MM.1S (cell line): ENCODE measurements around the gene SERPINB12.

Experiments used
- DNase-seq: peaks from one replicate; pipeline ENCODE4 v3.0.0-alpha.2; 2015
- H2AFZ ChIP-seq: fragments of 300-600 bp; sonication (generic); 2 replicates; pipeline ENCODE4 v1.6.0; 2016; ENCODE audit warnings: antibody characterized with exemption, low read length
- H3F3A ChIP-seq: fragments of 300-600 bp; sonication (generic); 2 replicates; pipeline ENCODE4 v1.6.1; 2016; ENCODE audit warnings: mild to moderate bottlenecking, antibody characterized with exemption, low read length, moderate library complexity, mixed read lengths; ENCODE audit not compliant: insufficient read depth
- H3K27ac ChIP-seq: fragments of 300-600 bp; sonication (generic); 2 replicates; pipeline ENCODE4 v1.5.1; 2016; ENCODE audit warnings: mild to moderate bottlenecking, low read length
- H3K27me3 ChIP-seq: fragments of 300-600 bp; sonication (generic); replicated peaks from 2 replicates; pipeline ENCODE4 v1.6.0; 2016; ENCODE audit warnings: low read length; ENCODE audit not compliant: insufficient read depth
- H3K36me3 ChIP-seq: fragments of 300-600 bp; sonication (generic); replicated peaks from 2 replicates; pipeline ENCODE4 v1.6.1; 2016; ENCODE audit warnings: mild to moderate bottlenecking, low read length, mixed read lengths; ENCODE audit not compliant: insufficient read depth
- H3K4me1 ChIP-seq: fragments of 300-600 bp; sonication (generic); 2 replicates; pipeline ENCODE4 v1.6.1; 2016; ENCODE audit warnings: low read length, mixed read lengths
- H3K4me2 ChIP-seq: fragments of 300-600 bp; sonication (generic); 2 replicates; pipeline ENCODE4 v1.6.0; 2016; ENCODE audit warnings: low read depth, low read length
- H3K4me3 ChIP-seq: fragments of 300-600 bp; sonication (generic); 2 replicates; pipeline ENCODE4 v1.5.1; 2016; ENCODE audit warnings: low read length, mixed read lengths
- H3K79me2 ChIP-seq: fragments of 300-600 bp; sonication (generic); 2 replicates; pipeline ENCODE4 v1.6.1; 2016; ENCODE audit warnings: mixed run types, low read length, mixed read lengths
- H3K9ac ChIP-seq: fragments of 300-600 bp; sonication (generic); 2 replicates; pipeline ENCODE4 v1.6.1; 2016; ENCODE audit warnings: low read length, mixed read lengths
- H3K9me2 ChIP-seq: fragments of 300-600 bp; sonication (generic); replicated peaks from 2 replicates; pipeline ENCODE4 v1.6.1; 2016; ENCODE audit warnings: mild to moderate bottlenecking, low read length, mixed read lengths; ENCODE audit not compliant: insufficient read depth
- H3K9me3 ChIP-seq: fragments of 300-600 bp; sonication (generic); replicated peaks from 2 replicates; pipeline ENCODE4 v1.6.1; 2016; ENCODE audit warnings: mild to moderate bottlenecking, low read length, mixed read lengths; ENCODE audit not compliant: insufficient read depth
- H4K20me1 ChIP-seq: fragments of 300-600 bp; sonication (generic); 2 replicates; pipeline ENCODE4 v1.6.1; 2016; ENCODE audit warnings: mild to moderate bottlenecking, low read length, moderate library complexity, mixed read lengths; ENCODE audit not compliant: insufficient read depth
- EZH2 ChIP-seq: fragments of 300-600 bp; sonication (generic); optimal IDR thresholded peaks from 2 replicates; pipeline ENCODE3; 2017; ENCODE audit warnings: low read depth, mild to moderate bottlenecking, antibody characterized with exemption, low read length, mixed read lengths
- EZH2phosphoT487 ChIP-seq: fragments of 300-600 bp; sonication (generic); IDR thresholded peaks from 2 replicates; pipeline ENCODE4 v1.6.1; 2018; ENCODE audit warnings: antibody characterized with exemption, low read length
- TF ChIP-seq, protein P1 (sequence below): fragments of 300-600 bp; sonication (generic); IDR thresholded peaks from 2 replicates; pipeline ENCODE4 v1.5.1; 2016; ENCODE audit warnings: antibody characterized with exemption, low read length, mixed read lengths

SERPINB12 gene

DNA sequence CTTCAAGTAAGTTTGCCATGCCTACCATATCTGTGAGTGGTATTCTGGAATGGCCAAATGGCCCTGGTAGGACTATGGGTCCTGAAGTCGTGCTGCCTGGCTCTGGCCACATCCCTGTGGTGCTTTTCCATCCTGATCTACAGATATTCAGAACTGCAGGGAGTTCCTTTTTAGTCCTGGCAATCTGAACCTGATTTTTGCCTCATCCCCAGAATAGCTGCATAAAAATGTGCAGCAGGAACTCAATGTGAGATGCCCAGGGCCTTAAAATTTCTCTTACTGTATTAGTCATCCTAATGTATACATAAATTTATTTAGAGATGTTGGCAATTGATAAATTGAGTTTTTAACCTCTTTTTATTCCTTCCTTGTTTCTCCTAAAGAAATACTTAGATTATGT, 50.3 kb downstream of the SERPINB12 start:
- Histone ChIP-seq H3K4me3 (no peak overlapping the region), H4K20me1 (no peaks in the 10 kb centered on the region), H3K9me2 (no peaks in the 10 kb centered on the region), H3K9me3 (no peaks in the 10 kb centered on the region), H3K27ac (no peak overlapping the region), H3K4me2 (no peak overlapping the region), H3F3A (no peaks in the 10 kb centered on the region), H2AFZ (no peak overlapping the region), H3K79me2 (no peaks in the 10 kb centered on the region), H3K27me3 (no peaks in the 10 kb centered on the region), H3K36me3 (no peaks in the 10 kb centered on the region), H3K9ac (no peak overlapping the region), H3K4me1 (no peaks in the 10 kb centered on the region)
- DNase-seq = no peak
- TF ChIP-seq EZH2phosphoT487 (no peak), EZH2 (no peak)
- TF ChIP-seq, protein P1, sequence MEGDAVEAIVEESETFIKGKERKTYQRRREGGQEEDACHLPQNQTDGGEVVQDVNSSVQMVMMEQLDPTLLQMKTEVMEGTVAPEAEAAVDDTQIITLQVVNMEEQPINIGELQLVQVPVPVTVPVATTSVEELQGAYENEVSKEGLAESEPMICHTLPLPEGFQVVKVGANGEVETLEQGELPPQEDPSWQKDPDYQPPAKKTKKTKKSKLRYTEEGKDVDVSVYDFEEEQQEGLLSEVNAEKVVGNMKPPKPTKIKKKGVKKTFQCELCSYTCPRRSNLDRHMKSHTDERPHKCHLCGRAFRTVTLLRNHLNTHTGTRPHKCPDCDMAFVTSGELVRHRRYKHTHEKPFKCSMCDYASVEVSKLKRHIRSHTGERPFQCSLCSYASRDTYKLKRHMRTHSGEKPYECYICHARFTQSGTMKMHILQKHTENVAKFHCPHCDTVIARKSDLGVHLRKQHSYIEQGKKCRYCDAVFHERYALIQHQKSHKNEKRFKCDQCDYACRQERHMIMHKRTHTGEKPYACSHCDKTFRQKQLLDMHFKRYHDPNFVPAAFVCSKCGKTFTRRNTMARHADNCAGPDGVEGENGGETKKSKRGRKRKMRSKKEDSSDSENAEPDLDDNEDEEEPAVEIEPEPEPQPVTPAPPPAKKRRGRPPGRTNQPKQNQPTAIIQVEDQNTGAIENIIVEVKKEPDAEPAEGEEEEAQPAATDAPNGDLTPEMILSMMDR = no peak

DNA sequence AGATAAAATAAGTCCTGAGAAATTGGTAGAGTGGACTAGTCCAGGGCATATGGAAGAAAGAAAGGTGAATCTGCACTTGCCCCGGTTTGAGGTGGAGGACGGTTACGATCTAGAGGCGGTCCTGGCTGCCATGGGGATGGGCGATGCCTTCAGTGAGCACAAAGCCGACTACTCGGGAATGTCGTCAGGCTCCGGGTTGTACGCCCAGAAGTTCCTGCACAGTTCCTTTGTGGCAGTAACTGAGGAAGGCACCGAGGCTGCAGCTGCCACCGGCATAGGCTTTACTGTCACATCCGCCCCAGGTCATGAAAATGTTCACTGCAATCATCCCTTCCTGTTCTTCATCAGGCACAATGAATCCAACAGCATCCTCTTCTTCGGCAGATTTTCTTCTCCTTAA, 54.8 kb downstream of the SERPINB12 start:
- Histone ChIP-seq H4K20me1 (no peaks in the 10 kb centered on the region), H3K27me3 (no peaks in the 10 kb centered on the region), H3K9me2 (no peaks in the 10 kb centered on the region), H3K4me2 (no peak overlapping the region), H3K79me2 (no peaks in the 10 kb centered on the region), H3K4me3 (no peak overlapping the region), H3K36me3 (no peaks in the 10 kb centered on the region), H3K27ac (no peak overlapping the region), H3K9me3 (no peaks in the 10 kb centered on the region), H3F3A (no peaks in the 10 kb centered on the region), H2AFZ (no peak overlapping the region), H3K4me1 (no peaks in the 10 kb centered on the region), H3K9ac (no peak overlapping the region)
- no peak for DNase-seq
- TF ChIP-seq, protein P1 = no peak
- no peak for TF ChIP-seq EZH2phosphoT487

DNA sequence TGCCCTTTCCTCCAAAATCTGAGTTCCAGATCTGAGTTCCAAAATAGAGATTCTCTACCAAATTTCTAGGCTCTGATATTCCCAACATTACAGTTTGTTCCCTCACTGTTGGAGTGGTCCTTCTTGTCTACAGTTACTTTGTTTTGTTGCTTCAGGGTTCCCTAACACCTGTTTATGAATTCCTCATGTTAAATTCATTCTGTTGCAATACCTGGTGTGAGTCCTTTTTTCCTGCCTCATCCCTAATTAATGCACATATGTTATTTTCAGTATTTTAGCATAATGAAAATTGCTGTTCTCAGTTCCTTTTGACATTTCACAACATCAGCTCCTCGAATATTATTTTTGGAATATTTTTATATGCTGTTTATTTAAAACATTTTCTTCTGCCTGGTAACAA, 61.2 kb downstream of the SERPINB12 start:
- H3K9me3 ChIP-seq = no peaks in the 10 kb centered on the region
- H3K4me3 ChIP-seq = peak overlapping the region; percentile 5; the same call in 1 of the 2 replicates
- H3K79me2 ChIP-seq = no peaks in the 10 kb centered on the region
- no peaks in the 10 kb centered on the region for H3K36me3 ChIP-seq
- no peaks in the 10 kb centered on the region for H3K9me2 ChIP-seq
- no peak overlapping the region for H3K27ac ChIP-seq
- H3K27me3 ChIP-seq = no peaks in the 10 kb centered on the region
- peak overlapping the region; percentile 62 for H3K4me2 ChIP-seq
- peaks cover 6% of the 10 kb centered on the region; the same call in 1 of the 2 replicates for H3F3A ChIP-seq
- H3K4me1 ChIP-seq = peaks cover 12% of the 10 kb centered on the region
- no peak overlapping the region for H3K9ac ChIP-seq
- no peaks in the 10 kb centered on the region for H4K20me1 ChIP-seq
- DNase-seq = no peak
- H2AFZ ChIP-seq = peak overlapping the region; percentile 55
- no peak for TF ChIP-seq EZH2phosphoT487
- TF ChIP-seq EZH2 = no peak
- TF ChIP-seq, protein P1 = no peak
